ENCODE data around the gene PRKCD. TPM values are rescaled to one million over a fixed set of nuclear protein-coding genes. Genes with fewer than 3 reads are reported as not detected.

PRKCD gene
- total and polyA plus RNA-seq, 2 donors (not counting 1 experiment from before 2014, with no cell fraction given), result 46.7 to 68.8 TPM

DNA sequence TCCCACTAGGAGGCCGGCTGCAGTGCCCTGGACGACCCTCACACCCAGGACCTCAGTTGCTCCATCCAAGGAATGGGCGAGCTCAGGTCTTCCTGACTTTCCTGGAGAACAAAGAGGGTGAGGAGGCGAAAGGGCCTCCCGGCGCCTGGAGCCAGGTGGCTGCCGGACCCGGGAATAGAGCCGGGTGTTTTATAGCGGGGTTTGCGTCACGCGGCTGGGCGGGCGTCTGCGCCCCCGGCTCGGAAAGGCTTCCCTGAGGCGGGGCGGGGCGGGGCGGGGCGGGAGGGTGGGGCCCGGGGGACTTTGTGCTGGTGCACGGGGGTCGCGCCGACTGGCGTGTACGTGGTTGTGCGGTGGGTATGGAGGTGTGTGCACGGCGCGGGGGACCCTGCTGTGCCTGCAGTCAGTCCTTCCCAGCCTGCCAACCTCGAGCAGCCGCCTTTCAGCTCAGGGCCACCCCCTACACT, 4.6 kb upstream of the PRKCD start:
- Histone ChIP-seq H3K9ac (ENCODE audit: low read length) (no peak overlapping the region), H2AFZ (ENCODE audit: insufficient read depth, low read depth, low read length, poor library complexity, severe bottlenecking) (no peak overlapping the region), H3K36me3 (replicated peaks in 1 of 2; ENCODE audit: control extremely low read depth in 1 of 2, control insufficient read depth in 1 of 2, extremely low read depth in 1 of 2, insufficient read depth in 2 of 2, low read length in 1 of 2) (no peaks in the 10 kb centered on the region), H3K4me1 (ENCODE audit: control insufficient read depth in 2 of 2, insufficient read depth in 2 of 2, low read length in 2 of 2) (peaks cover 18 to 28% of the 10 kb centered on the region in 2 donors), H3K27me3 (replicated peaks in 1 of 4; ENCODE audit: control extremely low read depth in 1 of 4, control insufficient read depth in 3 of 4, insufficient read depth in 4 of 4, low read length in 3 of 4) (peaks cover 0 to 31% (median 12%) of the 10 kb centered on the region in 4 experiments), H4K20me1 (ENCODE audit: control insufficient read depth, insufficient read depth, low read length, poor library complexity, severe bottlenecking) (no peaks in the 10 kb centered on the region), H3K4me2 (replicated peaks; ENCODE audit: low read depth, low read length, poor library complexity, severe bottlenecking) (peak overlapping the region; percentile 44), H3K79me2 (ENCODE audit: control insufficient read depth, insufficient read depth, low read length) (peaks cover 22% of the 10 kb centered on the region), H3K27ac (ENCODE audit: low read length in 2 of 2) (no peak overlapping the region), H3K9me3 (ENCODE audit: control extremely low read depth in 1 of 3, control insufficient read depth in 2 of 3, insufficient read depth in 1 of 3, low read length in 2 of 3) (no peaks in the 10 kb centered on the region), H3K4me3 (ENCODE audit: control extremely low read depth in 1 of 5, extremely low read depth in 1 of 5, insufficient read depth in 1 of 5, low read depth in 2 of 5, low read length in 4 of 5) (no peak overlapping the region)
- Mint-ChIP-seq H3K27ac (no peak overlapping the region), H3K4me1 (peaks cover 22% of the 10 kb centered on the region), H3K9me3 (ENCODE audit: insufficient read depth) (no peaks in the 10 kb centered on the region), H3K27me3 (peaks cover 13% of the 10 kb centered on the region), H3K4me3 (peak overlapping the region; percentile 10)
- DNase-seq (no peak), ATAC-seq (ENCODE audit: low read depth) (no peak)
- TF ChIP-seq EZH2 (IDR thresholded peaks at IDR 0.05; ENCODE audit: borderline replicate concordance, insufficient read depth, low read depth, low read length, poor library complexity, severe bottlenecking), result no peak
- intact Hi-C loops (cut with micrococcal nuclease), result no loop called here
- POLR2A ChIA-PET, result interaction anchor here (0.8 kb wide), 1 partner anchor 110 kb away, joined by 4 read pairs; no protein-coding TSS in a partner anchor
- 22% methylated on average over 13 of the region's 36 CpGs for WGBS (ENCODE audit: insufficient coverage)
- CTCF ChIA-PET, result interaction anchor here (1.0 to 2.4 kb wide), 4 partner anchors 22 to 44 kb away, joined by 3 to 14 read pairs (median 4); no protein-coding TSS in a partner anchor

DNA sequence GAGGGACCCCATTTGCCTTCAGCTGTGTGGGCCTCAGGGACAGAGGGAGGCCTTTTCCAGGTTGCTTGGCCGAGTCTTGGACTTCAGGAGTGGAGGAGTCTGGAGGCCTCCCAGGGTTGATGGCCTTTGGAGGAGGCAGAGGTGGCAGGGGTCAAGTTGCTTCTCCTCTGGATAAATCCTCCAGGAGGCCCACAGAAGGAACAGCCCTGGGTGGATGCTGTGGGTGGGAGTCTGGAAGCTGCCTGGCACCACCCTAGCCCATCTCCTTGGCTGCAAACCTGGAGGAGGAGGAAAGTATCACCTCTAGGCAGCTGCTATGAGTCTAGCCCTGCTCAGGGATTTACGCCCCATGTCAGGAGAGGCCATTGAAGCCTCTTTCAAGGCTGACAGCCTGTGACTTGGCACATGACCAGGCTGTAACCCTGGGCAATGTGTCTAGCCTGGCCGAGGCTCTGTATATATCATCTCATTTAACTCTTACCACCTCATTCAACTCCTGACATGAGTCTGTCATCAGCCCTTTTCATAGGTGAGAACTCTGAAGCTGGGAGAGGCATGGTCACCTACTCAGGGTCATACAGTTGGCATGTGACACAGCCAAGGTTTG, 2.9 kb upstream of the PRKCD start:
- intact Hi-C loops (cut with micrococcal nuclease), result no loop called here
- H3K9ac ChIP-seq (ENCODE audit: low read length), result no peak overlapping the region
- no peak overlapping the region for H3K4me3 Mint-ChIP-seq

More for the DNA sequence above, 2.9 kb upstream of the PRKCD start:
- Histone ChIP-seq H3K27ac (ENCODE audit: low read length in 2 of 2) (no peak overlapping the region), H3K4me3 (ENCODE audit: control extremely low read depth in 1 of 5, extremely low read depth in 1 of 5, insufficient read depth in 1 of 5, low read depth in 2 of 5, low read length in 4 of 5) (no peak overlapping the region), H3K9me3 (ENCODE audit: control extremely low read depth in 1 of 3, control insufficient read depth in 2 of 3, insufficient read depth in 1 of 3, low read length in 2 of 3) (no peaks in the 10 kb centered on the region), H3K27me3 (replicated peaks in 1 of 4; ENCODE audit: control extremely low read depth in 1 of 4, control insufficient read depth in 3 of 4, insufficient read depth in 4 of 4, low read length in 3 of 4) (peaks cover 0 to 31% (median 12%) of the 10 kb centered on the region in 4 experiments), H2AFZ (ENCODE audit: insufficient read depth, low read depth, low read length, poor library complexity, severe bottlenecking) (no peak overlapping the region), H3K36me3 (replicated peaks in 1 of 2; ENCODE audit: control extremely low read depth in 1 of 2, control insufficient read depth in 1 of 2, extremely low read depth in 1 of 2, insufficient read depth in 2 of 2, low read length in 1 of 2) (no peaks in the 10 kb centered on the region), H4K20me1 (ENCODE audit: control insufficient read depth, insufficient read depth, low read length, poor library complexity, severe bottlenecking) (peaks cover 11% of the 10 kb centered on the region), H3K79me2 (ENCODE audit: control insufficient read depth, insufficient read depth, low read length) (peaks cover 37% of the 10 kb centered on the region), H3K4me2 (replicated peaks; ENCODE audit: low read depth, low read length, poor library complexity, severe bottlenecking) (peak overlapping the region; percentile 36), H3K4me1 (ENCODE audit: control insufficient read depth in 2 of 2, insufficient read depth in 2 of 2, low read length in 2 of 2) (peaks cover 26 to 39% of the 10 kb centered on the region in 2 donors)
- H3K9me3 Mint-ChIP-seq (ENCODE audit: insufficient read depth), result no peaks in the 10 kb centered on the region
- H3K27ac Mint-ChIP-seq, result no peak overlapping the region
- CTCF ChIA-PET, result interaction anchor here (1.0 to 3.8 kb wide), 9 partner anchors 11 to 44 kb away, joined by 3 to 48 read pairs (median 7); no protein-coding TSS in a partner anchor
- H3K4me1 Mint-ChIP-seq, result peaks cover 32% of the 10 kb centered on the region
- no peak for TF ChIP-seq EZH2 (IDR thresholded peaks at IDR 0.05; ENCODE audit: borderline replicate concordance, insufficient read depth, low read depth, low read length, poor library complexity, severe bottlenecking)
- TF ChIP-seq, protein P1, sequence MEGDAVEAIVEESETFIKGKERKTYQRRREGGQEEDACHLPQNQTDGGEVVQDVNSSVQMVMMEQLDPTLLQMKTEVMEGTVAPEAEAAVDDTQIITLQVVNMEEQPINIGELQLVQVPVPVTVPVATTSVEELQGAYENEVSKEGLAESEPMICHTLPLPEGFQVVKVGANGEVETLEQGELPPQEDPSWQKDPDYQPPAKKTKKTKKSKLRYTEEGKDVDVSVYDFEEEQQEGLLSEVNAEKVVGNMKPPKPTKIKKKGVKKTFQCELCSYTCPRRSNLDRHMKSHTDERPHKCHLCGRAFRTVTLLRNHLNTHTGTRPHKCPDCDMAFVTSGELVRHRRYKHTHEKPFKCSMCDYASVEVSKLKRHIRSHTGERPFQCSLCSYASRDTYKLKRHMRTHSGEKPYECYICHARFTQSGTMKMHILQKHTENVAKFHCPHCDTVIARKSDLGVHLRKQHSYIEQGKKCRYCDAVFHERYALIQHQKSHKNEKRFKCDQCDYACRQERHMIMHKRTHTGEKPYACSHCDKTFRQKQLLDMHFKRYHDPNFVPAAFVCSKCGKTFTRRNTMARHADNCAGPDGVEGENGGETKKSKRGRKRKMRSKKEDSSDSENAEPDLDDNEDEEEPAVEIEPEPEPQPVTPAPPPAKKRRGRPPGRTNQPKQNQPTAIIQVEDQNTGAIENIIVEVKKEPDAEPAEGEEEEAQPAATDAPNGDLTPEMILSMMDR (IDR thresholded peaks at IDR 0.05), result no peak
- WGBS (ENCODE audit: insufficient coverage), result 88% methylated on average over 3 of the region's 3 CpGs
- no peak for DNase-seq
- POLR2A ChIA-PET, result interaction anchor here (0.6 to 1.5 kb wide), 3 partner anchors 22 to 49 kb away, joined by 3 to 6 read pairs (median 3); no protein-coding TSS in a partner anchor
- ATAC-seq (ENCODE audit: low read depth), result no peak
- peaks cover 9% of the 10 kb centered on the region for H3K27me3 Mint-ChIP-seq
